Activated T-helper 1 cell treated with anti-CD3 and anti-CD28 coated beads, Interleukin-12 subunit alpha, Interleukin-12 subunit beta, Interleukin-2, Interleukin-4 antibody, amounts not matched to agents 30 ng/mL and 10 ng/mL and 1 ng/mL, durations not matched to agents 14 hours and 24 hours and 36 hours (primary cell): ENCODE results near the gene PRKCB. TPM values are rescaled to one million over a fixed set of nuclear protein-coding genes. Genes with fewer than 3 reads are reported as not detected.

Experiments
- DNase-seq: peaks from one replicate; pipeline ENCODE4 v3.0.0; 2021; ENCODE audit warnings: low spot score
- H3K27ac Mint-ChIP-seq: one replicate; pipeline ENCODE4 v1.8.0; 2021; ENCODE audit warnings: mild to moderate bottlenecking, mixed read lengths
- H3K27me3 Mint-ChIP-seq: one replicate; pipeline ENCODE4 v1.8.0; 2022; ENCODE audit warnings: mild to moderate bottlenecking, moderate library complexity, mixed read lengths; ENCODE audit not compliant: insufficient read depth
- H3K36me3 Mint-ChIP-seq: one replicate; pipeline ENCODE4 v1.8.0; 2021; ENCODE audit warnings: low read depth, mixed read lengths
- H3K4me1 Mint-ChIP-seq: one replicate; pipeline ENCODE4 v1.8.0; 2021; ENCODE audit warnings: low read depth, mixed read lengths
- H3K4me3 Mint-ChIP-seq: one replicate; pipeline ENCODE4 v1.8.0; 2021; ENCODE audit warnings: mild to moderate bottlenecking, moderate library complexity, mixed read lengths
- H3K9me3 Mint-ChIP-seq: one replicate; pipeline ENCODE4 v1.8.0; 2021; ENCODE audit warnings: mixed read lengths
- intact Hi-C: fragments of 100-400 bp; cut with micrococcal nuclease; formaldehyde crosslinking; loops from one replicate; pipeline ENCODE4 v1.15.1; 2024
- total RNA-seq: library from RNA; stranded (reverse); gene quantifications from 2 replicates; pipeline ENCODE4 v1.2.3, GENCODE V29; 2022

PRKCB gene
- total RNA-seq, 1 donor from 2014 or later, result 100 TPM

DNA sequence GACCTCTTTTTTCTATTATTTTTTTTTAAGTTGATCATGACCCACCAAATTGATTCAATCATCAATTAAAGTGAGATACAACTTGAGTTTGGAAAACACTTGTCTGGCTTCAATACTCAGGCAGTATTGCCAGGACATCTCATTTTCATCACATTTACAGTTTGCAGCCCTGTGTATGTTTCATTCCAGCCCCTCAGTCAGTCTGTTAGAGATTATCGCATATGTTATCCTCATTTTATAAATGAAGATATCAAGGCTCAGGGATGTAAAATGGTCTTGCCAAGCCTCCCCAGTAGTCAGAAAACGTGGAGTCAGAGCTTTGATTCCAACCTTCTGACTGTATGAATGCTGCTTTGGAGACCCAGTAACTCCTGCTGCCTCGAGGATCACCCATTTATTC, 333.1 kb downstream of the PRKCB start:
- Mint-ChIP-seq H3K27ac (no peak overlapping the region), H3K36me3 (peaks cover 27% of the 10 kb centered on the region)

DNA sequence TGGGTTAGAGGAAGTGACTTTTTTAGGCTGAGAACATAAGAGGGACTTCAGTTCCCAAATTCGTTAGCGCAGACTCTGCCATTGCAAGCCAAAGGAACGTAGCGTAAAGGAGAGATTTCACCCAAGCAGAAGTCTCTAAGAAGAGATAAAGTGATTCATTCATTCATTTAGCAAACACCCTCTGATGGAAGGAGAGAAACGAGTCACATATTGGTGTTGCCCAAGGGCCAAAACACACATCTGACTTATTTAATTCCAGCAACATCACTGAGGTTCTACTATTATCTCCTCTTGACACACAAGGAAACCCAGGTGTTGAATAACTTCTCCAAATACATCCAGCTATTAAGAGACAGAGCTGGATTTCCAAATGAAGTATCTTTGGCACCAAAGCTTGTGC, 334.6 kb downstream of the PRKCB start:
- no peak for DNase-seq
- H3K4me1 Mint-ChIP-seq, result no peaks in the 10 kb centered on the region
- H3K27me3 Mint-ChIP-seq, result no peaks in the 10 kb centered on the region
- H3K27ac Mint-ChIP-seq, result no peak overlapping the region
- intact Hi-C loops, result loop anchor here (10.0 kb wide), 1 partner anchor 96 kb away; no protein-coding TSS in a partner anchor
- H3K9me3 Mint-ChIP-seq, result no peaks in the 10 kb centered on the region
- H3K4me3 Mint-ChIP-seq, result no peak overlapping the region
- peaks cover 34% of the 10 kb centered on the region for H3K36me3 Mint-ChIP-seq

More for the DNA sequence above, 333.1 kb downstream of the PRKCB start:
- no peak for DNase-seq
- intact Hi-C loops, result no loop called here
- Mint-ChIP-seq H3K4me1 (no peaks in the 10 kb centered on the region), H3K27me3 (no peaks in the 10 kb centered on the region), H3K9me3 (no peaks in the 10 kb centered on the region), H3K4me3 (no peak overlapping the region)

DNA sequence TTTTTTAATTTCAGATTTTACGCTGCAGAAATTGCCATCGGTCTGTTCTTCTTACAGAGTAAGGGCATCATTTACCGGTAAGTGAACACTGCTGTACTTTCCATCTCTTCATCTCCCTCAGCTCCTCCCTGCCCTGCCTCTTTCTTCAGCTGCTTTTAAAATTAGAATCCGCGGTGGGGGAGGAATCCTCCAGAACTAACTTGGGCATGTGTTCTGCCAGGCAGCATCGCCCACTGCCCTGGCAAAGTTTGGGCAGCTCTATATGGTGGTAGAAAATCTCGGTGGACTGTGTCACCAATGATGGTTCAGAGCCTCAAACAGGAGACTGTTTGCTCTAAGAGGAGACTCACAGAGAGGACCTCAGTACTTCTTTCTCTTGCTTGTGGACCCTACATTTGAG, 338.7 kb downstream of the PRKCB start:
- Mint-ChIP-seq H3K4me3 (no peak overlapping the region), H3K27me3 (no peaks in the 10 kb centered on the region), H3K36me3 (peaks cover 42% of the 10 kb centered on the region), H3K27ac (no peak overlapping the region), H3K4me1 (no peaks in the 10 kb centered on the region), H3K9me3 (no peaks in the 10 kb centered on the region)
- intact Hi-C loops, result loop anchor here (10.0 kb wide), 1 partner anchor 100 kb away; no protein-coding TSS in a partner anchor
- DNase-seq, result no peak

DNA sequence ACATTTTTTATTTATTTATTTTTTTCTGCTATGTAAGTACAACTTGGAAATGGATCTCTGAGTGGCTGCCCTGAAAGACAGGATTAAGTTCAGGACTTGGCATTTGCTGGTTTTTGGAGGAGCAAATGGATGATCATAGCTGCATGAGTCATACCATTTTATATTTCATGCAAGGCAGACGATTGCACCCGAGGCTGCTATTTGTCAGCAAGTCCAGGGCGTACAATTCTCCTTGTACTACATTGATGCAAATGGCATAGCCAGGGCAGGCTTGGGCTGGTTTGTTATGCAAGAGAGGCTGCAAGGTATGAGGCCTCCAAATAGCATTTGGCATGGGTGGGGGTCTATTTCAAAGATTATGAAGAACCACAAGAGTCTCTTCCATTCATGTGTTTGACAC, 339.2 kb downstream of the PRKCB start:
- no peak for DNase-seq
- Mint-ChIP-seq H3K27ac (no peak overlapping the region), H3K27me3 (no peaks in the 10 kb centered on the region), H3K4me1 (no peaks in the 10 kb centered on the region), H3K9me3 (no peaks in the 10 kb centered on the region), H3K36me3 (peaks cover 42% of the 10 kb centered on the region), H3K4me3 (no peak overlapping the region)
- intact Hi-C loops, result loop anchor here (10.0 kb wide), 1 partner anchor 100 kb away; no protein-coding TSS in a partner anchor

DNA sequence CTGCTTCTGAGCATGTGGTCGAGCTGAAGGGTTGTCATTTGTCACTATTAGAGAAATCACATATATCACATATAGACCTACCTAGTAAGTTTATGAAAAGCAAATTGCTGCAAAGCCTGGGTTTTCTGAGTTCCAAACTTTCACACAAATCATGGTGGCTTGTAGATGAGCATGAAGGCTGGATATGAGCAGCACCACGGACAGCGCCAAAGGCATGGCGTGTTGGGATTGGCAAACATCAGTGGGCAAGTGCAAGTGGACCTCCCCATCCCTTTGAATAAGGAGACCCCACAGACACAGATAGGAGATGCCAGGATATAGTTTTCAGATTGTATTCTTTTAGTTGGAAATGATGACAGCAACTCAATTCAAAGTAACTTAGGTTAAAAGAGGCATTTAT, 342.7 kb downstream of the PRKCB start:
- peaks cover 38% of the 10 kb centered on the region for H3K36me3 Mint-ChIP-seq
- no peaks in the 10 kb centered on the region for H3K4me1 Mint-ChIP-seq
- H3K9me3 Mint-ChIP-seq, result no peaks in the 10 kb centered on the region
- no peak overlapping the region for H3K4me3 Mint-ChIP-seq
- H3K27me3 Mint-ChIP-seq, result no peaks in the 10 kb centered on the region
- intact Hi-C loops, result loop anchor here (10.0 kb wide), 1 partner anchor 104 kb away; no protein-coding TSS in a partner anchor
- no peak overlapping the region for H3K27ac Mint-ChIP-seq
- DNase-seq, result no peak

DNA sequence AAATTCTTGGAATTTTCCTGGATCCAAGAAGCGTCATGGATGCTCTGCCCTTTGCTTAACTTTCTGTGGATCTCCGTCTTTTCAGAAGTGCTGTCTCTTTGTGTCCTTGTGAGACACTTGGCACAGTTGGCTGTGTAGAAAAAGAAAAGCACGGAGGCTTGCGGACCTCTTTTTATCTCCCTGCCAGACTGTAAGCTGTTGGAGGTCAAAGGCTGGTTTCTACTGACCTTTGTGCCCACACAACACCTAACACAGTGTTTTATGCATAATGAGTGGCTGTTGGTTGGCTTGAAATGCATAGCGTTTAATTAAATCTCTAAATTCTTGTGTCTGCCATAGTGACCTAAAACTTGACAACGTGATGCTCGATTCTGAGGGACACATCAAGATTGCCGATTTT, 344.7 kb downstream of the PRKCB start:
- no peak overlapping the region for H3K4me3 Mint-ChIP-seq
- intact Hi-C loops, result no loop called here
- peaks cover 29% of the 10 kb centered on the region for H3K36me3 Mint-ChIP-seq

DNA sequence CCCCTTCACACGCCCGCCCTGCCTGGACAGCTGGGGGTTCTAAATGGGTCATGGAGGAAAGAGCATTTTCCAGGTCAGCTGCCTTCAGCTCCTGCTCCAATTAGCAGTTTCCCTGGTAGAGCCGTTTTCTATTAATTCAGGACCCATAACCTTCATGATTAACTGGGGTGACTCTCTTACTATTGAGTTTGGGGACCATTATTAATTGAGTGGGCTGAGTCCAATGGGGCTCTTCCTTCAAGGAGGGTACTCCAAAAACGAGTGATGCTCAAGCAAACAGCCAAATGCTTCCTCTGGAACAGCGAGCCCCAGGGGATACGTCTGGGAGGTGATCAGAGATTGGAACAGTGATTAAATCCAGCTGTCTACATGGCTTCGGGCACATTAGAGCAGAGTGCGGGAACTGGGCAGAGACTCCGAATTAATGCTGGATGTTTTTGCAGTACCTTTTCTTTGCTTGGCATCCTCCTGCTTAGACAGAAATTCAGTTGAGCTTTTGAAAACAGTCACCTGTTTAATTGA, 352.3 kb downstream of the PRKCB start:
- H3K4me1 Mint-ChIP-seq, result peaks cover 25% of the 10 kb centered on the region
- intact Hi-C loops, result no loop called here
- no peaks in the 10 kb centered on the region for H3K9me3 Mint-ChIP-seq

More for the DNA sequence above, 344.7 kb downstream of the PRKCB start:
- Mint-ChIP-seq H3K9me3 (no peaks in the 10 kb centered on the region), H3K4me1 (no peaks in the 10 kb centered on the region), H3K27me3 (no peaks in the 10 kb centered on the region), H3K27ac (peak overlapping the region; percentile 16)
- DNase-seq, result no peak

DNA sequence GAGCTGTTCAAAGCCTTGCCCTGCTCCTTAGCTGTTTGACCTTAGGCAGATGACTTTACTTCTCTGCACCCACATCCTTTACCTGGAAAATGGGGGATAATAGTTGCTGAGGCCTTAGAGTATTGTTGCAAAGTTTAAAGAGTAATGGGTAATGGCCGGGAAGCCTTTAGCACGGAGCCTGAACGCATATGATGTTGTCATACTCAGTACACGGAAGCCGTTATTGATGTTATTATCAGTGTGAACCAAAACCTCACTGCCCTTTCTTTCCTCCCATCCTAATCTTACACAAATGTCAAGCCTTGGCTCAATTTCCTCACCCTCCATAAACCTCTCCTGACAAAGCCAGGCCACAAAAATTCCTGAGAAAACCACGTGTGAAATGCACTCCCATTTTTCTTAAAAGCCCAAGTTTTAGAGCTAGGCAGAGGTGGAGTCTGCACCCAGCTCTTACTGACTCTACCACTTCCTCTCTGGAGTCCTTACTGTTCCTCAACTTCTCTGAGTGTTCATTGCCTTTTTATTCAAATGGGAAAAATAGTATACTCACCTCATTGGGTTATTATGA, 353.1 kb downstream of the PRKCB start:
- intact Hi-C loops, result no loop called here
- Mint-ChIP-seq H3K4me3 (no peak overlapping the region), H3K27me3 (no peaks in the 10 kb centered on the region), H3K4me1 (peaks cover 25% of the 10 kb centered on the region), H3K9me3 (no peaks in the 10 kb centered on the region), H3K27ac (peak overlapping the region; percentile 52), H3K36me3 (peaks cover 42% of the 10 kb centered on the region)
- no peak for DNase-seq

More for the DNA sequence above, 352.3 kb downstream of the PRKCB start:
- H3K27me3 Mint-ChIP-seq, result no peaks in the 10 kb centered on the region
- H3K4me3 Mint-ChIP-seq, result no peak overlapping the region
- peaks cover 41% of the 10 kb centered on the region for H3K36me3 Mint-ChIP-seq
- DNase-seq, result no peak
- H3K27ac Mint-ChIP-seq, result no peak overlapping the region

DNA sequence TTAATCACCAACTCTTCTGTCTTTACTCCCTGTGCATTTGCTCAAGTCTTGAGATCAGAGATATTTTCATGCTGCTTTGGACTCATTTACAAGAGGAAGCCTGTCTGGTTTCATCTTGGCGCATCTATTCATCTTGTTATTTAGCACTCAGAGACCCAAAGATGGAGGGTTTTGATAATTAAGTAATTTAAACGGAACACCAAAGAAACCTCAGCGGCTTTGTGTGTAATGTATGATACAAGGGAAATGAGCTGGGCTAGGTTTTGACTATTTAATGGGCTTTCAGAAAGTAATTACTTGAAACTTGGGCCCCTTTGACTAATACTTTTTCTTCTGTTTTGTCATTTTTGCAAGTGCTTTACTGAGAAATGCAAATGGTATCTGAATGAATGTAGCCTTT, 354.2 kb downstream of the PRKCB start:
- Mint-ChIP-seq H3K4me1 (peaks cover 25% of the 10 kb centered on the region), H3K27ac (peak overlapping the region; percentile 67), H3K9me3 (no peaks in the 10 kb centered on the region), H3K4me3 (no peak overlapping the region), H3K36me3 (peaks cover 41% of the 10 kb centered on the region), H3K27me3 (no peaks in the 10 kb centered on the region)
- no peak for DNase-seq
- intact Hi-C loops, result loop anchor here (1.0 kb wide), 2 partner anchors 39 to 51 kb away; no protein-coding TSS in a partner anchor

DNA sequence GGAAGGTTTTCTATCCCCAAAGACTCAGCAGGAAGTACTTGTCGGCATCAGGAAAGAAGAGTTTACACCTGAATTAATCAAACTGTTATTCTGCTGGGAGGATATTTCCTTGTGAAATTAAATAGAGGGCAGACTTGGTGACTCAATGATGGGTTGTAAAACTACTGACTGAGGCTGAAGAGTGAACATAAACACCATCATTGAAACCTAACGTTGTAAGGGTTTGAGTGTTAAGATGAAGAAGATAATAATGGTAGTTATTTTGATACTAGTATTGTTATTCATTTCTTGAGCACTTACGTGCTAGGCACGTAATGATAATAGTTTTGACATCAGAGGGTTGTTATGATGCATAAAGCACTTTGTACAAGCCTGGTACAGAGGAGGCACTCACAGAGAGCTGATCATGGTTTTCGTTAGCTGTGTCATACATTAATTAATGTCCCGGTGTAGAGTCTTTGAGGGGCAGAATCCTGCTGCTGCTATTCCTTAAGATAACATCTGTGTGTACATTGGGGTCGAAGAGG, 356.2 kb downstream of the PRKCB start:
- H3K9me3 Mint-ChIP-seq, result no peaks in the 10 kb centered on the region
- no peaks in the 10 kb centered on the region for H3K27me3 Mint-ChIP-seq
- no peak for DNase-seq
- intact Hi-C loops, result no loop called here
- H3K4me3 Mint-ChIP-seq, result no peak overlapping the region
- peaks cover 25% of the 10 kb centered on the region for H3K4me1 Mint-ChIP-seq
- no peak overlapping the region for H3K27ac Mint-ChIP-seq
- H3K36me3 Mint-ChIP-seq, result peaks cover 40% of the 10 kb centered on the region

DNA sequence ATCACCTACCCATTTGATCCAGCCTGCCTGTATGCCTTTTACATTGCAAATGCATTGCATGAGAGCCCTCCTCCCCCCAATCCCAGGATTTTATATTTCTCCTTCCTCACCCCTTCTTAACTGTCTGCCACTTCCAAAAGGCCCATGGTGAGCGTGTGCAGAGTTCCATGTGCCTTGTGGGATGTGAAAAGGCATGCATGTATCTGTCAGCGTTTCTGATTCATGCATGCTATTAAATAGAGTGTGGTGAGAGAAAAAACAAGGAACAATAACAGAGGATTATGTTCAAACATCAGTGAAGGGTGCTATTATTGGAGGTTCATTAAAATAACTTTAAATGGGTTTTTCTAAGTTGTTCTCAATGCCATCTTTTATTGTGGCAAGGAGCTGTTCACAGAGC, 359.4 kb downstream of the PRKCB start:
- peaks cover 2% of the 10 kb centered on the region for H3K4me1 Mint-ChIP-seq
- DNase-seq, result no peak
- H3K36me3 Mint-ChIP-seq, result peaks cover 37% of the 10 kb centered on the region
- H3K27me3 Mint-ChIP-seq, result no peaks in the 10 kb centered on the region
- no peak overlapping the region for H3K27ac Mint-ChIP-seq
- H3K4me3 Mint-ChIP-seq, result no peak overlapping the region
- intact Hi-C loops, result no loop called here
- H3K9me3 Mint-ChIP-seq, result no peaks in the 10 kb centered on the region

DNA sequence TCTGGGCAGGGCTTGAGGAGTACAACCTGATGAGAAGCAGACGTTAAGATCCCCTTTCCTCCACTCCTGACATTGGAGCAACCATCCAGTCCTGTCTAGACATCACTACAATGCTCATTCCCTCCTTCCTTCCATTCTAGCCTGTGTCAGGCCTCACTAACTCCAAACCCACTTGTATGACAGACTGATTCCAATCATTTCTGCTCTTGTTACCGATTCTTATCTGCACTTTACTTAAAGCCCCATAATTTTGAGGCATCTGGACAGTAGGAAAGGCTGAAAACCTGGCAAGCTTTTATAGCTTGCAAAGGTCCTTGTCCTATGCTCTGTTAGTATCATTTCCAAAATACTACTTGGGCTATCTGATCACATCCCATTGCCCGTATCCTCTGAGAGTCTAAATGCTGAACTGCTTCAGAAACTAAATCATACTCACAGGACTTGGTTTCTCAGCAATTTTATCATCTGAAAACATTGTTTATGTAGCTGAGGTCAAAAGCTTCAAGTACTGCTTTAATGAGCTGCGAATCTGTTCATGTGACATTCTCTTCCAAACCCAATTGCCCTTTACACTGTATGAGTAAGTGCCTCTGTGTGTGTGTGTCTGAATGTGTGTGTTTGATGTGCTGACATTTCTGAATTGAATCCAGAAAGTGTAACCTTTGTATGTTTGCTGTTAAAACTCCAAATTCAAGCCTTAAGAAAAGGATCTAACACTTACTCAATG, 363.2 kb downstream of the PRKCB start:
- H3K9me3 Mint-ChIP-seq, result no peaks in the 10 kb centered on the region
- intact Hi-C loops, result no loop called here
- H3K36me3 Mint-ChIP-seq, result peaks cover 26% of the 10 kb centered on the region

DNA sequence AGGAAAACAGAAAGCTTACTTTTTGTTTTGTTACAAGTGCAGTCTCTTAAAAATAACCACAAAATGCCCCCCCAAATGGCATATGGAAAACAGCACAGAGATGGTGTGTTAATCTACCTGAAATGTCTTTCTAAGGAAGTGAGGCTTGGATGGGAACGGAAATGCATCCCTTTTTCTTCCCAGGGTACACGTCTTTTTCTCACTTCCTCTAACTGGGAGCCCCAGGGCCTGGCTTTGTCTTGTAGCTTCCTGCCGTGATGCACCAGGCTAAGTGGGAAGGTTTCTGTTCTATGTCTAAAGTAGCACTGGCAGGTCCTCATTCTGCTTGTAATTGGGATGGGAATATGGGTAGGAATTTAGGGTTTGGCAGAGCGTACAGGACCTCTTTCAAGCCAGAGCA, 367.9 kb downstream of the PRKCB start:
- Mint-ChIP-seq H3K9me3 (no peaks in the 10 kb centered on the region), H3K4me3 (no peak overlapping the region), H3K27ac (no peak overlapping the region), H3K4me1 (no peaks in the 10 kb centered on the region), H3K36me3 (peaks cover 26% of the 10 kb centered on the region), H3K27me3 (no peaks in the 10 kb centered on the region)
- intact Hi-C loops, result no loop called here
- no peak for DNase-seq

More for the DNA sequence above, 363.2 kb downstream of the PRKCB start:
- no peak overlapping the region for H3K27ac Mint-ChIP-seq
- H3K27me3 Mint-ChIP-seq, result no peaks in the 10 kb centered on the region
- DNase-seq, result no peak
- H3K4me1 Mint-ChIP-seq, result no peaks in the 10 kb centered on the region
- H3K4me3 Mint-ChIP-seq, result no peak overlapping the region
